Panc1 (cell line): ENCODE measurements around the gene PICALM. TPM values are rescaled to one million over a fixed set of nuclear protein-coding genes. Genes with fewer than 3 reads are reported as not detected.

Experiments used
- ATAC-seq: fragments of 200-7000 bp; cut with Tn5 transposase; 2 replicates; pipeline ENCODE4 v1.9.1; 2020; ENCODE audit warnings: mild to moderate bottlenecking, moderate library complexity
- BruUV-seq: library from RNA; stranded (reverse); fragments of 400-500 nt; replicated peaks from 2 replicates; lab custom pipeline; 2021; lab: Mats Ljungman, UMichigan
- CTCF ChIA-PET: fragments of 300-600 bp; sonication (Branson Sonifier 250); formaldehyde crosslinking; loops from one replicate; lab custom pipeline; 2022; ENCODE audit warnings: antibody characterized with exemption; lab: Charles Lee
- POLR2A ChIA-PET: fragments of 300-600 bp; sonication (Branson Sonifier 250); formaldehyde crosslinking; loops from one replicate; lab custom pipeline; 2022; ENCODE audit warnings: antibody characterized with exemption; lab: Charles Lee
- DNase-seq: peaks from one replicate; pipeline ENCODE4 v3.0.0-alpha.2; 2010; ENCODE audit warnings: low read depth, low spot score
- H3K27ac ChIP-seq: 2 replicates; pipeline ENCODE4 v1.5.1; 2011; ENCODE audit warnings: mild to moderate bottlenecking, low read length, inconsistent platforms
- H3K27me3 ChIP-seq: fragments of 200-500 bp; sonication (Bioruptor generic); 2 replicates; pipeline ENCODE4 v1.6.0; 2014; ENCODE audit warnings: low read length, inconsistent platforms; ENCODE audit not compliant: control insufficient read depth, insufficient read depth
- H3K36me3 ChIP-seq: fragments of 200-500 bp; sonication (Bioruptor generic); 2 replicates; pipeline ENCODE4 v1.5.1; 2014; ENCODE audit warnings: inconsistent platforms, mild to moderate bottlenecking, low read length, moderate library complexity; ENCODE audit not compliant: control insufficient read depth, insufficient read depth
- H3K4me1 ChIP-seq: 2 replicates; pipeline ENCODE4 v1.5.1; 2011; ENCODE audit warnings: inconsistent platforms, mild to moderate bottlenecking, low read length, moderate library complexity; ENCODE audit not compliant: control insufficient read depth, insufficient read depth
- H3K4me3 ChIP-seq, 2 experiments: 2 replicates each; pipeline ENCODE4 v1.5.1; 2011 to 2012; ENCODE audit warnings: low read depth in 2 of 2, low read length in 2 of 2, mild to moderate bottlenecking in 2 of 2, inconsistent platforms in 1 of 2, moderate library complexity in 1 of 2
- H3K9me3 ChIP-seq: fragments of 200-500 bp; sonication (Bioruptor generic); 2 replicates; pipeline ENCODE4 v1.5.1; 2014; ENCODE audit warnings: low read depth, mild to moderate bottlenecking, inconsistent platforms, low read length, moderate library complexity; ENCODE audit not compliant: control insufficient read depth, insufficient read depth
- CTCF ChIP-seq: fragments of 450-650 bp; IDR thresholded peaks from 2 replicates; pipeline ENCODE4 v1.5.1; 2017; ENCODE audit warnings: mild to moderate bottlenecking
- POLR2AphosphoS5 ChIP-seq: IDR thresholded peaks from 2 replicates; pipeline ENCODE4 v1.6.1; 2012; ENCODE audit warnings: mild to moderate bottlenecking, low read depth, low read length, moderate library complexity
- REST ChIP-seq, 2 experiments: IDR thresholded peaks; 2 replicates each; pipeline ENCODE4 v1.6.1; 2011 to 2012; ENCODE audit warnings: low read depth in 2 of 2, control low read depth in 1 of 2, low read length in 1 of 2, mild to moderate bottlenecking in 1 of 2, moderate library complexity in 1 of 2; ENCODE audit not compliant: insufficient read depth in 1 of 2
- SIN3A ChIP-seq: IDR thresholded peaks from 2 replicates; pipeline ENCODE4 v1.6.1; 2012; ENCODE audit warnings: low read depth, mild to moderate bottlenecking, low read length, moderate library complexity, borderline replicate concordance; ENCODE audit not compliant: insufficient read depth
- TCF7L2 ChIP-seq: IDR thresholded peaks from 2 replicates; pipeline ENCODE4 v1.6.1; 2011; ENCODE audit warnings: mild to moderate bottlenecking, low read depth, low read length, inconsistent platforms
- in situ Hi-C: cut with HindIII; loops from 2 replicates; pipeline ENCODE4 v1.10.0; 2016; ENCODE audit warnings: low sequenced_read_pairs, low pct_unique_long_range_greater_than_20kb
- intact Hi-C: fragments of 100-400 bp; cut with micrococcal nuclease; formaldehyde crosslinking; loops from one replicate; pipeline ENCODE4 v1.10.0; 2022; ENCODE audit not compliant: unreplicated experiment
- total RNA-seq: library from RNA; stranded (reverse); gene quantifications from one replicate; pipeline ENCODE4 v1.2.1, GENCODE V29; 2021; ENCODE audit not compliant: unreplicated experiment

Gene PICALM
- total RNA-seq, 1 experiment from 2014 or later, result 153 TPM

GRCh38 chr11:85923455-85923854, 145.4 kb downstream of the PICALM start:
- ChIA-PET POLR2A (no interaction called here), CTCF (no interaction called here)
- intact Hi-C loops, result no loop called here
- ATAC-seq (no peak), DNase-seq (no peak)
- in situ Hi-C loops, result no loop called here
- Histone ChIP-seq H3K4me1 (no peaks in the 10 kb centered on the region), H3K36me3 (no peaks in the 10 kb centered on the region), H3K27me3 (peaks cover 4% of the 10 kb centered on the region; the same call in 1 of the 2 replicates), H3K9me3 (no peaks in the 10 kb centered on the region), H3K27ac (no peak overlapping the region), H3K4me3 (no peak overlapping the region)
- TF ChIP-seq TCF7L2 (no peak), SIN3A (no peak), REST (IDR thresholded peaks at IDR 0.05; ENCODE audit: insufficient read depth in 1 of 2, low read depth in 2 of 2, low read length in 1 of 2) (no peak), POLR2AphosphoS5 (no peak), CTCF (no peak)
- BruUV-seq, result no TSS peak

- in situ Hi-C loops (no loop called here), intact Hi-C loops (no loop called here)
- peaks cover 4% of the 10 kb centered on the region; the same call in 1 of the 2 replicates for H3K27me3 ChIP-seq
- TF ChIP-seq TCF7L2, result no peak
- TF ChIP-seq POLR2AphosphoS5, result no peak
- TF ChIP-seq REST (IDR thresholded peaks at IDR 0.05; ENCODE audit: insufficient read depth in 1 of 2, low read depth in 2 of 2, low read length in 1 of 2), result no peak
- no peak for TF ChIP-seq CTCF
- TF ChIP-seq SIN3A, result no peak
- no peaks in the 10 kb centered on the region for H3K4me1 ChIP-seq
- H3K4me3 ChIP-seq, result no peak overlapping the region
- H3K36me3 ChIP-seq, result no peaks in the 10 kb centered on the region
- ChIA-PET CTCF (interaction anchor here (0.6 to 0.7 kb wide), 2 partner anchors 159 to 558 kb away, joined by 3 to 6 read pairs; no protein-coding TSS in a partner anchor), POLR2A (interaction anchor here (0.5 kb wide), 1 partner anchor 200 kb away, joined by 9 read pairs; no protein-coding TSS in a partner anchor)
- H3K27ac ChIP-seq, result no peak overlapping the region
- ATAC-seq, result no peak
- H3K9me3 ChIP-seq, result no peaks in the 10 kb centered on the region
- no TSS peak for BruUV-seq
- DNase-seq, result no peak
These were observed 146.5 kb downstream of the PICALM start for GRCh38 chr11:85922367-85922766.
